Measurements from ENCODE around the gene CXCL12.

The CXCL12 gene

GRCh38 chr10:44377651-44378310 lies 7.1 kb downstream of the CXCL12 start:
- Histone ChIP-seq H2AFZ (ENCODE audit: low read depth, low read length) (no peak overlapping the region), H3K27ac (ENCODE audit: low read length) (no peak overlapping the region), H3K27me3 (ENCODE audit: low read depth, low read length) (no peaks in the 10 kb centered on the region), H3K36me3 (replicated peaks; ENCODE audit: low read depth, low read length) (no peaks in the 10 kb centered on the region), H3K9ac (ENCODE audit: low read length) (no peak overlapping the region), H4K20me1 (ENCODE audit: insufficient read depth, low read length) (no peaks in the 10 kb centered on the region), H3K4me2 (ENCODE audit: low read length) (no peak overlapping the region), H3K4me3 (ENCODE audit: low read length) (no peak overlapping the region), H3K79me2 (ENCODE audit: low read length) (no peaks in the 10 kb centered on the region), H3K4me1 (ENCODE audit: low read length) (peaks cover 10% of the 10 kb centered on the region), H3K9me3 (ENCODE audit: insufficient read depth, low read length) (no peaks in the 10 kb centered on the region)
- TF ChIP-seq EZH2phosphoT487 (IDR thresholded peaks at IDR 0.05; ENCODE audit: low read depth): no peak
- no peak for TF ChIP-seq CTCF (IDR thresholded peaks at IDR 0.05; ENCODE audit: low read depth, low read length)

GRCh38 chr10:44376472-44377099 lies 8.3 kb downstream of the CXCL12 start:
- no peak overlapping the region for H2AFZ ChIP-seq (ENCODE audit: low read depth, low read length)
- no peaks in the 10 kb centered on the region for H3K36me3 ChIP-seq (replicated peaks; ENCODE audit: low read depth, low read length)
- H3K79me2 ChIP-seq (ENCODE audit: low read length): no peaks in the 10 kb centered on the region
- H3K4me1 ChIP-seq (ENCODE audit: low read length): peaks cover 10% of the 10 kb centered on the region
- no peak overlapping the region for H3K27ac ChIP-seq (ENCODE audit: low read length)
- no peaks in the 10 kb centered on the region for H3K9me3 ChIP-seq (ENCODE audit: insufficient read depth, low read length)
- H4K20me1 ChIP-seq (ENCODE audit: insufficient read depth, low read length): no peaks in the 10 kb centered on the region
- H3K4me3 ChIP-seq (ENCODE audit: low read length): no peak overlapping the region
- H3K27me3 ChIP-seq (ENCODE audit: low read depth, low read length): no peaks in the 10 kb centered on the region
- no peak overlapping the region for H3K4me2 ChIP-seq (ENCODE audit: low read length)
- no peak for TF ChIP-seq EZH2phosphoT487 (IDR thresholded peaks at IDR 0.05; ENCODE audit: low read depth)
- TF ChIP-seq CTCF (IDR thresholded peaks at IDR 0.05; ENCODE audit: low read depth, low read length): no peak
- H3K9ac ChIP-seq (ENCODE audit: low read length): no peak overlapping the region

GRCh38 chr10:44374155-44374554 lies 10.7 kb downstream of the CXCL12 start:
- Histone ChIP-seq H3K4me2 (ENCODE audit: low read length) (no peak overlapping the region), H3K36me3 (replicated peaks; ENCODE audit: low read depth, low read length) (no peaks in the 10 kb centered on the region), H3K27me3 (ENCODE audit: low read depth, low read length) (no peaks in the 10 kb centered on the region), H3K4me1 (ENCODE audit: low read length) (peaks cover 10% of the 10 kb centered on the region), H4K20me1 (ENCODE audit: insufficient read depth, low read length) (no peaks in the 10 kb centered on the region), H3K9me3 (ENCODE audit: insufficient read depth, low read length) (no peaks in the 10 kb centered on the region), H2AFZ (ENCODE audit: low read depth, low read length) (no peak overlapping the region), H3K4me3 (ENCODE audit: low read length) (no peak overlapping the region), H3K27ac (ENCODE audit: low read length) (no peak overlapping the region), H3K79me2 (ENCODE audit: low read length) (no peaks in the 10 kb centered on the region), H3K9ac (ENCODE audit: low read length) (no peak overlapping the region)
- TF ChIP-seq CTCF (IDR thresholded peaks at IDR 0.05; ENCODE audit: low read depth, low read length) (no peak), EZH2phosphoT487 (IDR thresholded peaks at IDR 0.05; ENCODE audit: low read depth) (no peak)

GRCh38 chr10:44373341-44373995 lies 11.4 kb downstream of the CXCL12 start:
- no peak overlapping the region for H3K9ac ChIP-seq (ENCODE audit: low read length)
- H3K27ac ChIP-seq (ENCODE audit: low read length): no peak overlapping the region
- H3K36me3 ChIP-seq (replicated peaks; ENCODE audit: low read depth, low read length): no peaks in the 10 kb centered on the region
- no peaks in the 10 kb centered on the region for H3K27me3 ChIP-seq (ENCODE audit: low read depth, low read length)
- no peaks in the 10 kb centered on the region for H4K20me1 ChIP-seq (ENCODE audit: insufficient read depth, low read length)
- no peaks in the 10 kb centered on the region for H3K79me2 ChIP-seq (ENCODE audit: low read length)
- H3K9me3 ChIP-seq (ENCODE audit: insufficient read depth, low read length): no peaks in the 10 kb centered on the region
- no peak overlapping the region for H2AFZ ChIP-seq (ENCODE audit: low read depth, low read length)
- no peak overlapping the region for H3K4me3 ChIP-seq (ENCODE audit: low read length)
- peaks cover 10% of the 10 kb centered on the region for H3K4me1 ChIP-seq (ENCODE audit: low read length)
- H3K4me2 ChIP-seq (ENCODE audit: low read length): no peak overlapping the region
- no peak for TF ChIP-seq CTCF (IDR thresholded peaks at IDR 0.05; ENCODE audit: low read depth, low read length)
- TF ChIP-seq EZH2phosphoT487 (IDR thresholded peaks at IDR 0.05; ENCODE audit: low read depth): no peak

Measured in OCI-LY3 (cell line).